Caki2 (cell line): ENCODE results near the gene JMJD1C. TPM values are rescaled to one million over a fixed set of nuclear protein-coding genes. Genes with fewer than 3 reads are reported as not detected.
A peak's percentile ranks its signal among the peaks of the same experiment; 100 is the strongest.

Source experiments
- DNase-seq: peaks from one replicate; pipeline ENCODE4 v3.0.0-alpha.2; 2015; ENCODE audit warnings: low read depth
- in situ Hi-C: cut with HindIII; loops from 2 replicates; pipeline ENCODE4 v1.10.0; 2016; ENCODE audit warnings: low sequenced_read_pairs, low pct_unique_long_range_greater_than_20kb, mixed read lengths
- total RNA-seq: library from RNA; depleted of rRNA; stranded (reverse); fragments of >200 nt; shearing (Covaris generic); gene quantifications from 2 replicates; pipeline ENCODE4 v1.2.3, GENCODE V29; 2014; ENCODE audit warnings: low replicate concordance

The JMJD1C gene
- total RNA-seq, 1 experiment from 2014 or later: 31.0 TPM

GRCh38 chr10:63224241-63224640 is 241.5 kb downstream of the JMJD1C start:
- in situ Hi-C loops: no loop called here
- no peak for DNase-seq

GRCh38 chr10:63221950-63222349 is 243.8 kb downstream of the JMJD1C start:
- in situ Hi-C loops: no loop called here
- no peak for DNase-seq

- in situ Hi-C loops: no loop called here
- no peak for DNase-seq
Measured at GRCh38 chr10:63219749-63220148, 246.0 kb downstream of the JMJD1C start.

- in situ Hi-C loops: no loop called here
Measured at GRCh38 chr10:63217120-63217605, 248.6 kb downstream of the JMJD1C start.

GRCh38 chr10:63214571-63214970 is 251.2 kb downstream of the JMJD1C start:
- in situ Hi-C loops: no loop called here

More at GRCh38 chr10:63217120-63217605, 248.6 kb downstream of the JMJD1C start:
- DNase-seq: peak; percentile 52

GRCh38 chr10:63213489-63213888 is 252.3 kb downstream of the JMJD1C start:
- DNase-seq: no peak
- in situ Hi-C loops: no loop called here

More at GRCh38 chr10:63214571-63214970, 251.2 kb downstream of the JMJD1C start:
- DNase-seq: no peak

- in situ Hi-C loops: no loop called here
- DNase-seq: no peak
Measured at GRCh38 chr10:63210611-63211196, 255.1 kb downstream of the JMJD1C start.

GRCh38 chr10:63209705-63210104 is 256.1 kb downstream of the JMJD1C start:
- in situ Hi-C loops: no loop called here
- DNase-seq: no peak

GRCh38 chr10:63208986-63209385 is 256.8 kb downstream of the JMJD1C start:
- DNase-seq: no peak
- in situ Hi-C loops: no loop called here

- in situ Hi-C loops: no loop called here
- no peak for DNase-seq
Measured at GRCh38 chr10:63206997-63207811, 258.6 kb downstream of the JMJD1C start.

GRCh38 chr10:63206576-63206975 is 259.2 kb downstream of the JMJD1C start:
- DNase-seq: no peak
- in situ Hi-C loops: no loop called here

- in situ Hi-C loops: no loop called here
- DNase-seq: no peak
Measured at GRCh38 chr10:63205421-63205820, 260.4 kb downstream of the JMJD1C start.

- in situ Hi-C loops: no loop called here
Measured at GRCh38 chr10:63204667-63205391, 260.9 kb downstream of the JMJD1C start.

GRCh38 chr10:63201118-63201517 is 264.7 kb downstream of the JMJD1C start:
- in situ Hi-C loops: no loop called here
- no peak for DNase-seq

More at GRCh38 chr10:63204667-63205391, 260.9 kb downstream of the JMJD1C start:
- DNase-seq: no peak

GRCh38 chr10:63200431-63200830 is 265.3 kb downstream of the JMJD1C start:
- in situ Hi-C loops: no loop called here
- no peak for DNase-seq

- in situ Hi-C loops: no loop called here
- DNase-seq: no peak
Measured at GRCh38 chr10:63199716-63200115, 266.1 kb downstream of the JMJD1C start.

GRCh38 chr10:63197344-63198092 is 268.3 kb downstream of the JMJD1C start:
- in situ Hi-C loops: no loop called here
- DNase-seq: no peak

- in situ Hi-C loops: no loop called here
- DNase-seq: no peak
Measured at GRCh38 chr10:63192826-63193225, 273.0 kb downstream of the JMJD1C start.
